ENCODE data around the gene FNDC3A. TPM values are rescaled to one million over a fixed set of nuclear protein-coding genes. Genes with fewer than 3 reads are reported as not detected.

Gene FNDC3A
- total and polyA plus RNA-seq, 9 of the 15 experiments (the other 6 are each of a cell fraction or from before 2014, with no cell fraction given): 4.1 to 22.0 (median 13.5) TPM

DNA sequence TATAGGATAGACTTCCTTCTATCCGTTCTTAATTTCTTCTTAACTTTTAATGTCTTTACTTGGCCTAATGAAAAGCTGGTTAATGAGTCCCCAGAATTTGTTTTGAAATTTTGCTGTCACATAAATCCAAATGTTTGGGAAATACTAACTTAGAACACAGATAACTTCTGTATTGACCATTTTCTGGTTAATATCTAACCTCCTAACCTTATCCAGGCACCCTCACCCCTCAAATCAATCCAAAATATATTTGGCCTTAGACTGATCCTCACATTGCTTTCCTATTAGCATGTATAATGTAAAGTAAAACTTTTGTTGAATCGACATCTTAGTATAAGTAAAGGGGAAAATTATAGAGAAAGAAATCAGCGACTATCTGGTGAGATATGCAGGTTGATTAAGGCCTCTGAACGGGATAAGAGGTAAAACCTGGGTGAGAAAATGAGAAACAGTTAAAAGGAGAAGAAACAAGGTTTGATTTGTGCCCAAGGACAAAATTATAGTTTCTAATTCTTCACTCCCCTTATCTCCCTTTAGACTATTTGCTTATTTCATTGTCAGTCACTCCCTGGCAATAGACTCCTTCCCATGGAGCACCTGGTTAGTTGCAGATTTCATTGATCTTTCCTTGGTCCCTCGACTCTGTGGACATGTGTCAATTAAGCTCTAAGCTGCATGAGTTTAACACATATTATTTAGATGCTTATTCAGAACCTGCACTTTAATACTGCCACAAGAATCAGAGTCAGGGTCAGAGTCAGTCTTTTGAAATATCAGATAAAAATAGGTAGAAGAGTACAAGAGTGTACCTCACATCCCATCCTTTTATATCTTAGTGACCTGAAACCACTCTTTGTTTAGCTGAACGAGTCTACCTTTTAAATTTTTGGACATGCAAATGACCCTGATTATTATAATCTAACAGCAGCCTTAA, 125.2 kb downstream of the FNDC3A start:
- Histone ChIP-seq H3K27ac (ENCODE audit: extremely low read depth, low read depth, low read length) (no peak overlapping the region), H2AFZ (ENCODE audit: low read depth, low read length) (no peak overlapping the region), H3K4me2 (ENCODE audit: insufficient read depth, low read length) (no peak overlapping the region), H3K9me3 (replicated peaks; ENCODE audit: control insufficient read depth, insufficient read depth, low read depth, low read length) (no peaks in the 10 kb centered on the region), H3K4me1 (replicated peaks in 1 of 2; ENCODE audit: control insufficient read depth in 2 of 2, insufficient read depth in 2 of 2, low read length in 2 of 2) (no peaks in the 10 kb centered on the region; a peak in 3 of 5 replicates), H3K27me3 (ENCODE audit: control insufficient read depth in 2 of 2, insufficient read depth in 2 of 2, low read length in 2 of 2) (no peaks in the 10 kb centered on the region), H3K4me3 (no peak overlapping the region), H3K79me2 (ENCODE audit: control insufficient read depth, insufficient read depth, low read length) (no peaks in the 10 kb centered on the region), H3K9me1 (ENCODE audit: control insufficient read depth, insufficient read depth, low read length) (no peaks in the 10 kb centered on the region), H4K20me1 (replicated peaks; ENCODE audit: control insufficient read depth, insufficient read depth, low read length) (no peaks in the 10 kb centered on the region), H3K9ac (ENCODE audit: insufficient read depth in 1 of 2, low read depth in 2 of 2, low read length in 2 of 2) (no peak overlapping the region), H3K36me3 (ENCODE audit: control insufficient read depth, insufficient read depth, low read length) (no peaks in the 10 kb centered on the region)
- no peak for TF ChIP-seq COPS2 (conservative IDR thresholded peaks at IDR 0.05)
- TF ChIP-seq FOXP1 (CRISPR knock-in tag; IDR thresholded peaks at IDR 0.05): no peak
- TF ChIP-seq YBX1 (IDR thresholded peaks at IDR 0.05): no peak
- TF ChIP-seq ZNF165 (CRISPR knock-in tag; IDR thresholded peaks at IDR 0.05; ENCODE audit: borderline replicate concordance): no peak
- no peak for TF ChIP-seq NRF1 (conservative IDR thresholded peaks at IDR 0.05 in 1 of 2, IDR thresholded peaks at IDR 0.05 in 1 of 2)
- CTCF ChIA-PET (ENCODE audit: low intra/inter-chr PET ratio): no interaction called here
- ATAC-seq (no peak), DNase-seq (ENCODE audit: extremely low read depth in 1 of 4, low spot score in 3 of 4) (no peak), FAIRE-seq (no peak)
- no TSS peak for BruUV-seq (replicated peaks)
- POLR2A ChIA-PET: no interaction called here
- in situ Hi-C loops (cut with MboI): no loop called here
- WGBS (ENCODE audit: insufficient coverage, low coverage, missing lambda C conversion rate): 64% methylated on average over 6 of the region's 6 CpGs
- intact Hi-C loops (cut with micrococcal nuclease): loop anchor here (10.0 kb wide), 1 partner anchor 184 kb away; no protein-coding TSS in a partner anchor

DNA sequence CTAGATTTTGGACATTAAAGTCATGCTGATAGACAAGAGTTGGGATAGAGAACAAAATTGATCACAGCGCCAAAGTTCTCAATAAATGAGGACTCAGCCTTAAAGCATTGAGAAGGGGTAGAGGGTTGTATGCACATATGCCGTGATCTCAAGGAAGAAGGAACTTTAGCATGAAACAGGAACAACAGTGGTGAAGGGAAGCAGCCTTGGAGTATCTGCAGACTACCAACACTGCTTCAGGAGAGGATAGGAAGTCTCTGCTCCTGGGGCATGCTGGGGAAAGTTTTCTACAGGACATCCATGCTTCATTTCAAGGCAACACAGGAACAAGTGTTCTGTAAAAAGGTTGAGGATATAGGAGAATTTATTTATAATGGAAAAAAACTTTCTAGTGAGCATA, 132.5 kb downstream of the FNDC3A start:
- 82% methylated on average over 2 of the region's 2 CpGs for WGBS (ENCODE audit: insufficient coverage, low coverage, missing lambda C conversion rate)
- ChIA-PET POLR2A (no interaction called here), CTCF (ENCODE audit: low intra/inter-chr PET ratio) (no interaction called here)
- no peaks in the 10 kb centered on the region for H3K36me3 ChIP-seq (ENCODE audit: control insufficient read depth, insufficient read depth, low read length)
- no peaks in the 10 kb centered on the region for H3K9me1 ChIP-seq (ENCODE audit: control insufficient read depth, insufficient read depth, low read length)
- no peak overlapping the region for H2AFZ ChIP-seq (ENCODE audit: low read depth, low read length)
- H3K27me3 ChIP-seq (ENCODE audit: control insufficient read depth in 2 of 2, insufficient read depth in 2 of 2, low read length in 2 of 2): no peaks in the 10 kb centered on the region
- ATAC-seq: no peak
- no peaks in the 10 kb centered on the region for H4K20me1 ChIP-seq (replicated peaks; ENCODE audit: control insufficient read depth, insufficient read depth, low read length)
- peaks cover 11% of the 10 kb centered on the region for H3K79me2 ChIP-seq (ENCODE audit: control insufficient read depth, insufficient read depth, low read length)
- no peak overlapping the region for H3K9ac ChIP-seq (ENCODE audit: insufficient read depth in 1 of 2, low read depth in 2 of 2, low read length in 2 of 2)
- no peaks in the 10 kb centered on the region for H3K4me1 ChIP-seq (replicated peaks in 1 of 2; ENCODE audit: control insufficient read depth in 2 of 2, insufficient read depth in 2 of 2, low read length in 2 of 2)
- H3K27ac ChIP-seq (ENCODE audit: extremely low read depth, low read depth, low read length): no peak overlapping the region
- no peak overlapping the region for H3K4me3 ChIP-seq
- in situ Hi-C loops (cut with MboI) (no loop called here), intact Hi-C loops (cut with micrococcal nuclease) (loop anchor here (10.0 kb wide), 1 partner anchor 177 kb away; no protein-coding TSS in a partner anchor)
- no peak overlapping the region for H3K4me2 ChIP-seq (ENCODE audit: insufficient read depth, low read length)
- no peak for FAIRE-seq
- DNase-seq (ENCODE audit: extremely low read depth in 1 of 4, low spot score in 3 of 4): no peak
- H3K9me3 ChIP-seq (replicated peaks; ENCODE audit: control insufficient read depth, insufficient read depth, low read depth, low read length): no peaks in the 10 kb centered on the region
- BruUV-seq (replicated peaks): no TSS peak
- TF ChIP-seq, protein P1, sequence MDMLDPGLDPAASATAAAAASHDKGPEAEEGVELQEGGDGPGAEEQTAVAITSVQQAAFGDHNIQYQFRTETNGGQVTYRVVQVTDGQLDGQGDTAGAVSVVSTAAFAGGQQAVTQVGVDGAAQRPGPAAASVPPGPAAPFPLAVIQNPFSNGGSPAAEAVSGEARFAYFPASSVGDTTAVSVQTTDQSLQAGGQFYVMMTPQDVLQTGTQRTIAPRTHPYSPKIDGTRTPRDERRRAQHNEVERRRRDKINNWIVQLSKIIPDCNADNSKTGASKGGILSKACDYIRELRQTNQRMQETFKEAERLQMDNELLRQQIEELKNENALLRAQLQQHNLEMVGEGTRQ (CRISPR knock-in tag; IDR thresholded peaks at IDR 0.05): no peak
- TF ChIP-seq U2AF1 (optimal IDR thresholded peaks at IDR 0.05; ENCODE audit: low read depth, low read length): no peak
- no peak for TF ChIP-seq ZNF644 (tag; IDR thresholded peaks at IDR 0.05; ENCODE audit: low read depth)
- TF ChIP-seq, protein P2, sequence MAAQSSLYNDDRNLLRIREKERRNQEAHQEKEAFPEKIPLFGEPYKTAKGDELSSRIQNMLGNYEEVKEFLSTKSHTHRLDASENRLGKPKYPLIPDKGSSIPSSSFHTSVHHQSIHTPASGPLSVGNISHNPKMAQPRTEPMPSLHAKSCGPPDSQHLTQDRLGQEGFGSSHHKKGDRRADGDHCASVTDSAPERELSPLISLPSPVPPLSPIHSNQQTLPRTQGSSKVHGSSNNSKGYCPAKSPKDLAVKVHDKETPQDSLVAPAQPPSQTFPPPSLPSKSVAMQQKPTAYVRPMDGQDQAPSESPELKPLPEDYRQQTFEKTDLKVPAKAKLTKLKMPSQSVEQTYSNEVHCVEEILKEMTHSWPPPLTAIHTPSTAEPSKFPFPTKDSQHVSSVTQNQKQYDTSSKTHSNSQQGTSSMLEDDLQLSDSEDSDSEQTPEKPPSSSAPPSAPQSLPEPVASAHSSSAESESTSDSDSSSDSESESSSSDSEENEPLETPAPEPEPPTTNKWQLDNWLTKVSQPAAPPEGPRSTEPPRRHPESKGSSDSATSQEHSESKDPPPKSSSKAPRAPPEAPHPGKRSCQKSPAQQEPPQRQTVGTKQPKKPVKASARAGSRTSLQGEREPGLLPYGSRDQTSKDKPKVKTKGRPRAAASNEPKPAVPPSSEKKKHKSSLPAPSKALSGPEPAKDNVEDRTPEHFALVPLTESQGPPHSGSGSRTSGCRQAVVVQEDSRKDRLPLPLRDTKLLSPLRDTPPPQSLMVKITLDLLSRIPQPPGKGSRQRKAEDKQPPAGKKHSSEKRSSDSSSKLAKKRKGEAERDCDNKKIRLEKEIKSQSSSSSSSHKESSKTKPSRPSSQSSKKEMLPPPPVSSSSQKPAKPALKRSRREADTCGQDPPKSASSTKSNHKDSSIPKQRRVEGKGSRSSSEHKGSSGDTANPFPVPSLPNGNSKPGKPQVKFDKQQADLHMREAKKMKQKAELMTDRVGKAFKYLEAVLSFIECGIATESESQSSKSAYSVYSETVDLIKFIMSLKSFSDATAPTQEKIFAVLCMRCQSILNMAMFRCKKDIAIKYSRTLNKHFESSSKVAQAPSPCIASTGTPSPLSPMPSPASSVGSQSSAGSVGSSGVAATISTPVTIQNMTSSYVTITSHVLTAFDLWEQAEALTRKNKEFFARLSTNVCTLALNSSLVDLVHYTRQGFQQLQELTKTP (IDR thresholded peaks at IDR 0.05; ENCODE audit: low read depth in 1 of 2, partially characterized antibody in 2 of 2): no peak
